ENCODE data around the gene SAP25.

Gene SAP25

GRCh38 chr7:100573691-100574361, at the start of gene SAP25:
Gene SAP25 (minus strand): TSS chr7:100573900. CDS start chr7:100573742, 158 bp downstream.
- DNase-seq (ENCODE audit: insufficient read length, low spot score), result no peak
- FAIRE-seq, result no peak

DNA sequence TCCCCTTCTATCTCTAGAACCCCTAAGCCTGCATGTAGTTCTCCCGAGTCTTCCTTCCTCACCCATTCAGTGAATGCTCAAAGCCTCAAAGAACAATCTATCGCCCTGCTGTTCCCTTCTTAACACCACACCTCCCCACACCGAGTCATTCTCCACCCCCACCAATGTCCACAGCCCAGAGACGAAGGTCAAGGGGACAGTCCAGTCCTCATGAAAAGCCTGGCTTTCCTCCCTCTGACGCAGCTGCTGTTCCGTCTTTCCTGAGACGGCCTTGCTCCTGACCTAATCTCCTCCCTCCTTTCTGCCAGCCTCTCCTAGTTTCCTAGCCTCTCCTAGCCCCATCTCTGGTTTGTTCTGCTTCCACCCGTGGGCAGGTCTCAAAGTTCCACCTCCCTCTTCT, 47.9 kb upstream of the SAP25 start:
- FAIRE-seq, result no peak
- DNase-seq (ENCODE audit: insufficient read length, low spot score), result no peak

DNA sequence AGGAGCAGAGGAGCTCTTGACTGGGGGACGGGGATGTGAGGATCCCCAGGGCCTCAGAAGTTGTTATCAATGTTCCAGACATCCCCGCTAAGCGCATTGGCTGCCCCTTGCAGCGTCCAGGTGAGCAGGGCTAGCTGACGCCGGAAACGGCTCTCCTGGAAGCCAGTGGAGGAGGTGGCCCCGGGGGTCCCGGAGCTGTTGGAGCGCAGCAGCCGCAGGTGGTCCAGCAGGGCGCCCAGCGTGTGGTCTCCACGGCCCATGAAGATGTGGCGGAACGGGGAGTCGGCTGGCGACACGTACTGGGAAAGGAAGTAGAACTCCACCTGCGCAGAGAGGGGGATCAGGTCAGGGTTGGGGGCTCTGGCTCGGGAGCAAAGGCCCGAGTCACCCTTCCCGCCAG, 47.1 kb upstream of the SAP25 start:
- no peak for FAIRE-seq
- DNase-seq (ENCODE audit: insufficient read length, low spot score), result no peak

- FAIRE-seq (no peak), DNase-seq (ENCODE audit: insufficient read length, low spot score) (no peak)
These were observed 46.5 kb upstream of the SAP25 start for GRCh38 chr7:100620239-100620638.

DNA sequence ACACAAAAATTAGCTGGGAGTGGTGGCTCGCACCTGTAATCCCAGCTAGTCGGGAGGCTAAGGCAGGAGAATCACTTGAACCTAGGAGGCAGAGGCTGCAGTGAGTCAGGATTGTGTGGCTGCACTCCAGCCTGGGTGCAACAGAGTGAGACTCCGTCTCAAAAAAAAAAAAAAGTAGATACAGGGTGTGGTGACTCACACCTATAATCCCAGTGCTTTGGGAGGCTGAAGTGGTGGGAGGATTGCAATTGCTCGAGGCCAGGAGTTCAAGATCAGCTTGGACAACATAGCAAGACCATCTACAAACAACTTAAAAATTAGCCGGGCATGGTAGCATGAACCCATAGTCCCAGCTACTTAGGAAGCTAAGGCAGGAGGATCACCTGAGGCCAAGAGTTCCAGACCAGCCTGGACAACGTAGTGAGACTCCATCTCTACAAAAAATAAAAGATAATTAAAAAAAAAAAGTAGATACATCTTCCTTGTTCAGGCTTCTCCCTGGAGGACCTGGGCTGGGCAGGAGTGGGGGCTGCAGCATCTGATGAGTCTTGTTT, 40.7 kb upstream of the SAP25 start:
- DNase-seq (ENCODE audit: insufficient read length, low spot score) (no peak), FAIRE-seq (no peak)

- FAIRE-seq (no peak), DNase-seq (ENCODE audit: insufficient read length, low spot score) (no peak)
These were observed 39.9 kb upstream of the SAP25 start for GRCh38 chr7:100613412-100614175.

- DNase-seq (ENCODE audit: insufficient read length, low spot score) (no peak), FAIRE-seq (no peak)
These were observed 39.2 kb upstream of the SAP25 start for GRCh38 chr7:100612730-100613390.

- FAIRE-seq, result no peak
- peak; percentile 95 for DNase-seq (ENCODE audit: insufficient read length, low spot score)
These were observed 38.5 kb upstream of the SAP25 start, which contains the start of gene MOSPD3 for GRCh38 chr7:100611983-100612729. Gene MOSPD3 (plus strand): TSS chr7:100612540. CDS start chr7:100612792, 252 bp downstream.

DNA sequence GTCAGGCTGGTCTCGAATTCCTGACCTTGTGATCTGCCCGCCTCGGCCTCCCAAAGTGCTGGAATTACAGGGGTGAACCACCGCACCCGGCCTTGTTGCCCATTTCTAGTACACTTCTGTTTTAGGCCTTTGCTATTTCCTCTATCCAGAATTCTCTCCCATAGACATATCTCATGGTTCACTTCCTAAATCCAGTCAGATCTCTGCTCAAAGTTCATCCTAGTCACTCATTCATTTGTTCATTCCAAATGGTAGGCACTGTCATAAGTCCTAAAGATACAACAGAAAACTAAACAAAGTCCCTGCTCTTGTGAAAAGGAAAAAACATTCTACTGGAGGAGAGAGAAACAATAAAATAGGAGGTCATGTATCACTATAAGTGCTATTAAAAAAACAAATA, 36.3 kb upstream of the SAP25 start:
- no peak for FAIRE-seq

DNA sequence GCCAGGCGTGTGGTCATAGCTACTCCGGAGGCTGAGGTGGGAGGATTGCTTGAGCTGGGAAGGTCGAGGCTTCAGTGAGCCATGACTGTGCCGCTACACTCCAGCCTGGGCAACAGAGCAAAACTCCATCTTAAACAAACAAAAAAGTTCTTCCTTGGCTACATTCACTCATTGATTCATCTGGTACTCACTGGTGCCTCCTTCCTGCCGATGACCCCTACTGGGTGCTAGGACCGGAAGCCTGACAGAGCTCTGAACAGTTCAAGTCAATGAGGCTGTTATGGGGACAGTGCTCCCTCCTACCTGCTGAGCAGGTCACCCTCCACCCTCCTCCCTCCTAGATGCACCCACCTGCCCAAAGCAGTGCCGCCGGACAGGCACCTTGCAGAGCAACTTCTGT, 33.4 kb upstream of the SAP25 start:
- FAIRE-seq (no peak), DNase-seq (ENCODE audit: insufficient read length, low spot score) (no peak)

More for the DNA sequence above, 36.3 kb upstream of the SAP25 start:
- no peak for DNase-seq (ENCODE audit: insufficient read length, low spot score)

- FAIRE-seq, result no peak
- DNase-seq (ENCODE audit: insufficient read length, low spot score), result no peak
These were observed 32.6 kb upstream of the SAP25 start for GRCh38 chr7:100606313-100606712.

DNA sequence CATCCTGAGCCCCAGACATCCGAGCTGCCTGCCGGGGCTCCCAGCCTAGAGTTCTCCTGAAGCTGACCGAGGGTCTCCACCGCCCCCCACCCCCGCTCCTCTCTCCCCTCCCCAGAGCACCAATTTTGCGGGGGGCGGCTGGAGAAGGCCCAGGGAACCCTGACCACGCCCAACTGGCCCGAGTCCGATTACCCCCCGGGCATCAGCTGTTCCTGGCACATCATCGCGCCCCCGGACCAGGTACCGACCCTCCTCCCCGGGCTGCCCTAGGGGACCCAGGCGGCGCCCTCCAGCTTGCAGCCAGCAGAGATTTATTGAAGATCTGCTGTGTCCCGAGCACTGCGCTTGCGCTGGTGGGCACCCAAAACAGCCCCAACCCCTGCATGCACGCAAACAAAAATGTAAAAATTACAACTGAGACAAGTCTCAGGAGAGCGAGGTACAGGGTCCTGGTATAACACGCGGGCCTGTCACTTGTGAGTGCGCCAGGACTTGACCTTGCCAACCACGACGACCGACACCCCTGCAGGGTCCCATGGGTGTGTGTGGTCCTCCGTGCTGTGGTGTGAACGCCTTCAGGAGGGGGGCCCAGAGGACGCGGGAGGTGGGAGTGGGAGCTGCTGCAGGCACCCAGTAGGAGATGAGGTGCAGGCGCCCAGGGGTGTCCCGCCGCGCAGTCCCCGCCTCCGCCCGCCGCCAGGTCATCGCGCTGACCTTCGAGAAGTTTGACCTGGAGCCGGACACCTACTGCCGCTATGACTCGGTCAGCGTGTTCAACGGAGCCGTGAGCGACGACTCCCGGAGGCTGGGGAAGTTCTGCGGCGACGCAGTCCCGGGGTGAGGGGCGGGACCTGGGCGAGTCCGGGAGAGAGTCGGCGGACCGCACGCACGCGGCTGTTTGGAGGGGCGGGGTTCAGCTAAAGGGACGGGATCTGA, 31.5 kb upstream of the SAP25 start:
- DNase-seq (ENCODE audit: insufficient read length, low spot score), result no peak
- no peak for FAIRE-seq

DNA sequence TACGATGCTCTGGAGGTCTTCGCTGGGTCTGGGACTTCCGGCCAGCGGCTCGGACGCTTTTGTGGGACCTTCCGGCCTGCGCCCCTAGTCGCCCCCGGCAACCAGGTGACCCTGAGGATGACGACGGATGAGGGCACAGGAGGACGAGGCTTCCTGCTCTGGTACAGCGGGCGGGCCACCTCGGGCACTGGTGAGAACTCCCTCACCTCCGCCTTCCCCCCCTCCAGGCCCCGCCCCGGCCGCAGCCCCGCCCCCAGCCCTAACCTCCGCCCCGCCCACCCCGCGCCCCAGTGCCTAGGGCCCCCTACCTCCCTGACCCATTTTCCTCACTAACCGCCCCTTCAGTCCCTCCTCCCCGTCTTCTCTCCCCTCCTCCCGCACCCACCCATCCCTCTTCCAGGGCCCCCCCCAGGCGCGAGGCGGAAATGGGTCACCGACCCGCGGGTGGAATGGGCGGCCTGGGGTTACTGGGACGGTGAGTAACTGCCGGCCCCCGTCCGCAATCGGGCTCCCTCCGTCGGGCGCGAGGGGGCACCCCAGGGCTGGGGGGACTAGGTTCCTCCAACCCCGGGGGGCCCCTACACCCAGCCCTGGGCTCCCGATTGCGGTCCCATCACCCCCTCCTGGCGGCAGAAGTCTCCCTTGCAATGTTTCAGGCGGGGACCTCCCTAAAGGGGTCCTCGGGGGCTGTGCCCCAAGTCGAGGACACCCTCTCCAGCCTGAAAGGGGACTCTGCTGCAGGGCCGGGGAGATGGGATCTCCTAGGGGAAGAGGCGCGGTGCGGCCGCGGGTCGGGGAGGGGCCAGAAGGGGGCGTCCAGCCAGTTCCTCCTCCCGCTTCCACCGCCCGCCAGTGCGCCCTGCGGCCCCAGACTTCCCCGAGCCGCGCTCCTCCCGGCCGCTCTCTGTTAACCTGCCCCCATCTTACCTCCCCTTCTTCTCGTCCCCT, 30.6 kb upstream of the SAP25 start:
- no peak for FAIRE-seq

GRCh38 chr7:100603726-100604027, 30.0 kb upstream of the SAP25 start:
- DNase-seq (ENCODE audit: insufficient read length, low spot score) (no peak), FAIRE-seq (no peak)

More for the DNA sequence above, 30.6 kb upstream of the SAP25 start:
- peak; percentile 68 for DNase-seq (ENCODE audit: insufficient read length, low spot score)

GRCh38 chr7:100602889-100603725, 29.4 kb upstream of the SAP25 start:
- FAIRE-seq (no peak), DNase-seq (ENCODE audit: insufficient read length, low spot score) (peak; percentile 72)

GRCh38 chr7:100600730-100601038, 27.0 kb upstream of the SAP25 start:
- no peak for FAIRE-seq
- DNase-seq (ENCODE audit: insufficient read length, low spot score), result no peak

DNA sequence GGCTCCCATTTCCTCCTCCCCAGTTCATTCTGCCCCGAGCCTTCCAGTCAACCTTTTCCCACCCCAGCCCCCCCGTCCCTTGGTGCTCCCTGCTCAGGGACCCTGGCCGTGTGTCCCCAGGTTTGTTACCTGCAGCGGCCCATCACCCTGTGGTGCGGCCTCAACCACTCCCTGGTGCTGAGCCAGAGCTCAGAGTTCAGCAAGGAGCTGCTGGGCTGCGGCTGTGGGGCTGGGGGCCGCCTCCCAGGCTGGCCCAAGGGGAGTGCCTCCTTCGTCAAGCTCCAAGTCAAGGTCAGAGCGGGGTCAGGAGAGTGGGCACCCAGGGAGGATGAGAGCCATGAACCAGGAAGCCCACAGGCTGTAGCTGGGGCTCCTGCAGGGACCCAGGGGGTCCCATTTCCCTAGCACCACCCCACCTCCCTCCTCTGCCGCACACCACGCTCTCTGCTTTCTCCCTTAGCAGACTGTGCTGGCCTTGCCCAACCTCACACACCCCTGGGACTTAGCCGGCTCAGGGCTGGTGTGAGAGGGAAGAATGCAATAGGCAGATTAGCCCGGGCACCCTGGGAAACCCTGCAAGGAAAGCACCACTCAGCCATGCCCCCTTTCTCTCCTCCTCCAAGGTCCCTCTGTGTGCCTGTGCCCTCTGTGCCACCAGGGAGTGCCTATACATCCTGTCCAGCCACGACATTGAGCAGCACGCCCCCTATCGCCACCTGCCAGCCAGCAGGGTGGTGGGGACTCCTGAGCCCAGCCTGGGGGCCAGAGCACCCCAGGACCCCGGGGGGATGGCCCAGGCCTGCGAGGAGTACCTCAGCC, 26.4 kb upstream of the SAP25 start:
- FAIRE-seq (no peak), DNase-seq (ENCODE audit: insufficient read length, low spot score) (no peak)

Data from HTR-8/SVneo (cell line).